RPMI8226 (cell line): Measurements from ENCODE around the gene SSH2.
"Not testable (repeated sequence)": the region's sequence is repeated elsewhere in the genome, so short reads cannot be mapped to it uniquely, and the experiment has no call there.

Source experiments
- DNase-seq: peaks from one replicate; pipeline ENCODE4 v3.0.0-alpha.2; 2015

Gene SSH2

GRCh38 chr17:29835435-29836351 is 94.3 kb downstream of the SSH2 start:
- no peak for DNase-seq

GRCh38 chr17:29833801-29834200 is 96.2 kb downstream of the SSH2 start:
- no peak for DNase-seq

GRCh38 chr17:29828676-29829284 is 101.2 kb downstream of the SSH2 start:
- no peak for DNase-seq

GRCh38 chr17:29827179-29827578 is 102.8 kb downstream of the SSH2 start:
- DNase-seq: no peak

GRCh38 chr17:29826114-29826692 is 103.8 kb downstream of the SSH2 start:
- no peak for DNase-seq

- no peak for DNase-seq
These were observed 104.4 kb downstream of the SSH2 start for GRCh38 chr17:29825604-29826003.

- DNase-seq: no peak
These were observed 108.1 kb downstream of the SSH2 start for GRCh38 chr17:29821897-29822296.

GRCh38 chr17:29820425-29820824 is 109.6 kb downstream of the SSH2 start:
- no peak for DNase-seq

GRCh38 chr17:29807520-29808361 is 122.3 kb downstream of the SSH2 start:
- peak; percentile 72 for DNase-seq

- no peak for DNase-seq
These were observed 127.8 kb downstream of the SSH2 start for GRCh38 chr17:29802246-29802645.

GRCh38 chr17:29800457-29800856 is 129.6 kb downstream of the SSH2 start:
- DNase-seq: no peak

- DNase-seq: no peak
These were observed 133.4 kb downstream of the SSH2 start for GRCh38 chr17:29796652-29797051.

- DNase-seq: no peak
These were observed 136.5 kb downstream of the SSH2 start for GRCh38 chr17:29793501-29793900.

GRCh38 chr17:29791336-29792080 is 138.5 kb downstream of the SSH2 start:
- DNase-seq: no peak

GRCh38 chr17:29789196-29790170 is 140.5 kb downstream of the SSH2 start:
- no peak for DNase-seq

- no peak for DNase-seq
These were observed 142.0 kb downstream of the SSH2 start for GRCh38 chr17:29787995-29788394.

- DNase-seq: no peak
These were observed 147.1 kb downstream of the SSH2 start for GRCh38 chr17:29782917-29783316.

- DNase-seq: not testable (repeated sequence)
These were observed 150.2 kb downstream of the SSH2 start for GRCh38 chr17:29779812-29780190.

GRCh38 chr17:29778956-29779811 is 150.8 kb downstream of the SSH2 start:
- peak; percentile 68 for DNase-seq

GRCh38 chr17:29777663-29778062 is 152.4 kb downstream of the SSH2 start:
- DNase-seq: no peak
